NCI-H526 (cell line): ENCODE results near the gene SUCLG2.
"Not testable (repeated sequence)": the region's sequence is repeated elsewhere in the genome, so short reads cannot be mapped to it uniquely, and the experiment has no call there.

Source experiments
- DNase-seq, 2 experiments: peaks; one replicate each; lab custom pipeline; 2025; lab: John Stamatoyannopoulos, UW

Gene SUCLG2

GRCh38 chr3:67609709-67610108 is 44.7 kb downstream of the SUCLG2 start:
- no peak for DNase-seq

GRCh38 chr3:67608034-67608433 is 46.4 kb downstream of the SUCLG2 start:
- no peak for DNase-seq

- no peak for DNase-seq
These were observed 49.0 kb downstream of the SUCLG2 start for GRCh38 chr3:67605377-67605776.

GRCh38 chr3:67602816-67603215 is 51.6 kb downstream of the SUCLG2 start:
- no peak for DNase-seq

DNA sequence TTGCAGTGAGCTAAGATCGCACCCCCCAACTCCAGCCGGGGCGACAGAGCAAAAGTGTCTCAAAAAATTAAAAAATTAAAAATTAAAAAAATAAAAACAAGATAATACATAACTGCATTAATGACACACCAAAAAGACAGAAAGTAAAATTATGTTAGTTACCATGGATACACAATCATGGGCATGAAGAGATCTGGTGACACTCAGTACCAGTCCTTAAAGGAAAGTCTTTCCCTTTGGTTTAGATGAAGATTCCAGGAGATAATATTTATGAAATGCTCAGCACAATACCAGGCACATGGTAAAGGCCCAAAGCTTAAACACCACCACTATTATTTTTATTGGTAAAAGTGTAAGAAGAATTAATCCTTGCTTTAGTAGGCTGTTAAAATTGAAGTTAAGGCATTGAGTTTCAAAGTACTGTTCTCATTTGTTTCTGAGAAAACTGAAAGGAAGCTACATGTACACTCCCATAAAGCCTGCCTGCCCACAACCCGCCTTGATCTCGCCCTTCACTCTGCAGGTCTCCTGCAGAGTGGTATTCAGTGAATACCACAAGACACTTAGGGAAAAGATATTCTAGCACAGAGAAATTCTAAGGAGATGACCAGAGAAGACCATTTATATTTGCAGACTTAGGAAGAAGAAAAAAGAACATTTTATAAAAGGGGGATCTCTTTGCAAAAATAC is 52.3 kb downstream of the SUCLG2 start:
- DNase-seq: no peak

- DNase-seq: no peak
These were observed 53.0 kb downstream of the SUCLG2 start for GRCh38 chr3:67601385-67601784.

DNA sequence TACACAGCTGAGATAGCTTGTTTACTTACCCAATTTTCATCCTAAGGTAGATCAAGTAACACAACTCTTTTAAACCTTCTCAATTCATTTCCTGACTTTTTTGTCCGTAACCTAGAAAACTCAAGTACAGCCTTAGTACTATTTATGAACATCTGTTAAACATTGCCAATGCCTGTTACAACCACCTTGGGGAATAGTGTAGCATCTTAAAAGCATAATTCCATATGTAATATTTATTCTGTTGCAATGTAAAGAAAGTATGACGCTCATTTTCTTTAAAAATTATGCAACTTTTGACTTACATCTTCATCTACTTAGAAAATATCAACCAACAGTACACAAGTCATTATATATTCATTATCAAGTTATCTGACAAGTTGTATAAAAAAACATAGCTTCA is 54.6 kb downstream of the SUCLG2 start:
- DNase-seq: no peak

DNA sequence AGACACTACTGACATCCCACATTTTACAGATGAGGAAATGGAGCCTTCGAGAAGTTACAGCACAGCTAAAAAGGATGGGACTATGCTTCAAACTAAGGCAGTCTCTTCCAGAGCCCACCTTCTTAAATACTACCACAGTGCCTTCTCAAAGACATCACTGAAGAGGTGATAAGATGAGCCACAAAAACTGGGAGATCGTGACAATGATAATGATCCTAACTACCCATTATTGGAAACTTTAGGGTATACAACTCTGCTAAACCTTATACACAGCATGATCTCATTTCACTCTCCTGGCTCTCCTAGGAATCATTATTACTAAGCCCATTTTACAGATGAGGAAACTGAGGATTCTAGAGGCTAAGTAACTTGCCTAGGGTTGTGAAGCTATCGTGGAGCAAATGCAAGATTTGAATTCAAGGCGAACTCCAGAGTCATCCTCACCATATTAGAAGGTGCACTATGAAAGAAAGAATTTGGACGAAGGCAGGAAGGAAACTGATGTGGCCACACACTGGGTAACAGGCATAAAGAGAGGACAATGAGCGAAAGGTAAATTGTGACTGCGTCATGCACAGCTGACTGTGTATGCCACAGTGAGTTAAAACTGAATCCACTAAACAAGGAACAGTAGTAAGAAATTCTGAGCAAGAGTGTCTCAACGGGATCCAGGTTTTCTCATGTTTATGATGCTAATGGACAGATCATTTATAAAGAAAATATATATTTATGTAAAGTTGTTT is 55.4 kb downstream of the SUCLG2 start:
- no peak for DNase-seq

- no peak for DNase-seq
These were observed 59.0 kb downstream of the SUCLG2 start for GRCh38 chr3:67595424-67595823.

GRCh38 chr3:67593761-67594234 is 60.6 kb downstream of the SUCLG2 start:
- peak in 1 of 2 experiments; percentile 0 for DNase-seq

GRCh38 chr3:67592057-67592456 is 62.4 kb downstream of the SUCLG2 start:
- DNase-seq: no peak

DNA sequence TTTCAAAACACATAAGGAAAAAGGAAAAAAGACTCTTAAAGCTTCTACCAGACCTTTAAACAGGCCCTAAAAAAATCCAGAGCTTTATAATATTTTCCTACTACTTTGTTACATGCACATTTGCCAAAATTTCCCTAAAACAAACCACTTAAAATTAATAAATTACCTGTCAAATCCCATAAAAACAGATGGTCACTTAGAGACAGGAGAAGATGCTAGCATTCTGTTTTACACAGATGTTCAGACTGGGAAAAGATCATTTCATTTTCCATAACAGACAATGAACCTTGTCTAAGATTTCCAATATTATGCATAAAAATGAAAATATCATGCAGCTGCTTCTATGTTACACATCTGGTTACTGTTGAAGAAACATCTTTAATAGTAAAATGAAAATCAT is 66.6 kb downstream of the SUCLG2 start:
- no peak for DNase-seq

DNA sequence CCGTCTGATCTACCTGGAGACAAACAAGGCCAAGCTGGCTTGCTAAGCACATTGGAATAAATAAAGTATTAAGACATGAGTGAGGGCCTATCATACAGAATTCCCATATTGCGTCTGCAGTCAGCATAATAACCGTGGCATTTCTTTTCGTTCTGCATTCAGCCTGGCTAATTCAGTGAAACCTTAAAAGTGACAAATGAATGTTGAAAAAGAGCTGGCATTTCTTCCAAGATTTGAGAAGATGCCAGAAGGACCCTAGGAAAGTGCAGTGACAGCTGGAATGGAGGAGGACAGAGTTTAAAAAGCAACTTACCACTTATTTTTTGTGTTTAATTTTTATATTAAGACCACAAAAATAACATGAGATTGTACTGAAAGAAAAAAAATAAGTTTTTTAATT is 67.1 kb downstream of the SUCLG2 start:
- no peak for DNase-seq

GRCh38 chr3:67584608-67585007 is 69.8 kb downstream of the SUCLG2 start:
- DNase-seq: not testable (repeated sequence)

GRCh38 chr3:67580430-67581000 is 73.9 kb downstream of the SUCLG2 start:
- DNase-seq: no peak

GRCh38 chr3:67578416-67578815 is 76.0 kb downstream of the SUCLG2 start:
- no peak for DNase-seq

- no peak for DNase-seq
These were observed 78.0 kb downstream of the SUCLG2 start for GRCh38 chr3:67576441-67576840.

- no peak for DNase-seq
These were observed 85.1 kb downstream of the SUCLG2 start for GRCh38 chr3:67569324-67569723.

- DNase-seq: no peak
These were observed 86.5 kb downstream of the SUCLG2 start for GRCh38 chr3:67567893-67568292.

DNA sequence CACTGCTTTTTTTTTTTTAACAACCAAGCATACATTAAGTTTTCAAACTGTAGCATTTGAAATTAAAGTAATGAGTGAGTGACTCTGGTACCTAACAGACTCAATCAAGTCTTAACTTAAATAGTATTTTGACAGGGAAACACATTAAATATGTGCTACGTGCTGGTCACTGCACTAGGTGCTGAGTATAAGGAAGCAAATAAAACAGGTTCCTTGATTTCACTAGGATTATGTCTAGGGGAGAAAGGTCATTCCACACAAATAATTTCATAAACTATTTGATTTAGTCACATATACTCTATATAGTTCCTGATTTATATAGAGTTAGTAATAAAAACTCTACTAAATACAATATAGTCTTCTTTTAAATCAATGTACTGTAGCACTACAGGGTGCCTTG is 89.4 kb downstream of the SUCLG2 start:
- DNase-seq: no peak

GRCh38 chr3:67564008-67564407 is 90.4 kb downstream of the SUCLG2 start:
- no peak for DNase-seq

GRCh38 chr3:67561667-67562394 is 92.6 kb downstream of the SUCLG2 start:
- DNase-seq: no peak

GRCh38 chr3:67561266-67561665 is 93.1 kb downstream of the SUCLG2 start:
- DNase-seq: no peak
